ENCODE data around the gene CHAF1B.

DNA sequence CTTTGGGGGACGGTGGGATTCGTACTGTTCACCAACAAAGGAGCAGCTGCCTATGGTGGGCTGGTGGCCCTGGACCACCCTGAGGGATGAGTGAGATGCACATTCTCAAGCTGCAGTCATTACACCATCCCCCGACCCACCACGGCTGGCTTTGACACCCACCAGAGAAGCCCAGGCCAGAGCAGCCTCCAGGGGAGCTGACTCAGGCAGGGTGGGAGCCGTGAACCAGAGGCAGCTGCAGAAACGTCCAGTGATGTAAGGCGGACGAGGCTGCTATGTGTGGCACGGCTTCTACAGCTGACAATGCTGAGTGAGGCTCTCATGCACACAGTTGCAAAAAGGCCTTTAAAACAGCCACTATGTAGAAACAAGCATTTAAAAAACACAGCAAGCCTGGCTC is 40.1 kb downstream of the CHAF1B start:
- TF ChIP-seq, protein P1, sequence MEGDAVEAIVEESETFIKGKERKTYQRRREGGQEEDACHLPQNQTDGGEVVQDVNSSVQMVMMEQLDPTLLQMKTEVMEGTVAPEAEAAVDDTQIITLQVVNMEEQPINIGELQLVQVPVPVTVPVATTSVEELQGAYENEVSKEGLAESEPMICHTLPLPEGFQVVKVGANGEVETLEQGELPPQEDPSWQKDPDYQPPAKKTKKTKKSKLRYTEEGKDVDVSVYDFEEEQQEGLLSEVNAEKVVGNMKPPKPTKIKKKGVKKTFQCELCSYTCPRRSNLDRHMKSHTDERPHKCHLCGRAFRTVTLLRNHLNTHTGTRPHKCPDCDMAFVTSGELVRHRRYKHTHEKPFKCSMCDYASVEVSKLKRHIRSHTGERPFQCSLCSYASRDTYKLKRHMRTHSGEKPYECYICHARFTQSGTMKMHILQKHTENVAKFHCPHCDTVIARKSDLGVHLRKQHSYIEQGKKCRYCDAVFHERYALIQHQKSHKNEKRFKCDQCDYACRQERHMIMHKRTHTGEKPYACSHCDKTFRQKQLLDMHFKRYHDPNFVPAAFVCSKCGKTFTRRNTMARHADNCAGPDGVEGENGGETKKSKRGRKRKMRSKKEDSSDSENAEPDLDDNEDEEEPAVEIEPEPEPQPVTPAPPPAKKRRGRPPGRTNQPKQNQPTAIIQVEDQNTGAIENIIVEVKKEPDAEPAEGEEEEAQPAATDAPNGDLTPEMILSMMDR (IDR thresholded peaks at IDR 0.05; ENCODE audit: insufficient read depth, low read length): no peak
- no peak for TF ChIP-seq GABPA (IDR thresholded peaks at IDR 0.05; ENCODE audit: low read depth)

Data from HL-60 (cell line).